Spleen (tissue), 11 donors: ENCODE measurements around the gene NACC1. TPM values are rescaled to one million over a fixed set of nuclear protein-coding genes. Genes with fewer than 3 reads are reported as not detected.
A peak's percentile ranks its signal among the peaks of the same experiment; 100 is the strongest.

Source experiments
- DNase-seq: peaks from one replicate; pipeline ENCODE4 v3.0.0-alpha.2; 2020
- H3K27ac ChIP-seq, 8 donors: fragments of 200-600 bp; sonication (generic) in 7 of 8; 1 replicate in 4 of 8; 2 replicates in 4 of 8; pipeline versions ENCODE4 v1.5.0 to v1.8.0; 2016 to 2021; ENCODE audit warnings: inconsistent platforms in 4 of 8, mild to moderate bottlenecking in 4 of 8, moderate library complexity in 1 of 8
- H3K27me3 ChIP-seq, 7 donors: fragments of 200-600 bp; sonication (generic) in 6 of 7; replicated peaks in 1 of 7; 1 replicate in 4 of 7; 2 replicates in 3 of 7; pipeline versions ENCODE4 v1.5.0 to v1.8.0; 2016 to 2021; ENCODE audit warnings: inconsistent platforms in 3 of 7, mild to moderate bottlenecking in 1 of 7
- H3K36me3 ChIP-seq, 6 donors: fragments of 200-600 bp; sonication (generic) in 5 of 6; 1 replicate in 4 of 6; 2 replicates in 2 of 6; pipeline versions ENCODE4 v1.5.0 to v1.8.0; 2016 to 2021; ENCODE audit warnings: inconsistent platforms in 2 of 6
- H3K4me1 ChIP-seq, 6 donors: fragments of 200-600 bp; sonication (generic) in 5 of 6; 1 replicate in 3 of 6; 2 replicates in 3 of 6; pipeline versions ENCODE4 v1.5.0 to v1.8.0; 2016 to 2021; ENCODE audit warnings: inconsistent platforms in 3 of 6
- H3K4me3 ChIP-seq, 8 donors: fragments of 200-600 bp; sonication (generic) in 7 of 8; 1 replicate in 4 of 8; 2 replicates in 4 of 8; pipeline versions ENCODE4 v1.5.0 to v1.8.0; 2016 to 2021; ENCODE audit warnings: inconsistent platforms in 4 of 8, mild to moderate bottlenecking in 4 of 8, moderate library complexity in 2 of 8
- H3K9me3 ChIP-seq, 8 donors: fragments of 200-600 bp; sonication (generic) in 7 of 8; 1 replicate in 4 of 8; 2 replicates in 4 of 8; pipeline versions ENCODE4 v1.5.0 to v1.8.0; 2016 to 2021; ENCODE audit warnings: inconsistent platforms in 4 of 8
- CTCF ChIP-seq, 11 experiments: fragments of 200-600 bp in 7 of 11; fragments of 450-650 bp in 4 of 11; sonication (generic) in 4 of 11; IDR thresholded peaks in 8 of 11; conservative IDR thresholded peaks in 3 of 11; 1 replicate in 7 of 11; 2 replicates in 4 of 11; pipeline versions ENCODE4 v1.4.0 to v1.8.0; 2016 to 2021; ENCODE audit warnings: antibody characterized with exemption in 11 of 11, inconsistent platforms in 4 of 11, mild to moderate bottlenecking in 1 of 11
- POLR2A ChIP-seq, 3 donors: fragments of 450-650 bp; IDR thresholded peaks; one replicate each; pipeline ENCODE4 v1.5.1; 2017; ENCODE audit warnings: antibody characterized with exemption in 3 of 3, mild to moderate bottlenecking in 1 of 3
- POLR2AphosphoS5 ChIP-seq, 3 donors: sonication (generic); formaldehyde crosslinking; IDR thresholded peaks; one replicate each; pipeline ENCODE4 v1.5.1; 2017; ENCODE audit warnings: antibody characterized with exemption in 3 of 3
- WGBS, 5 donors: extraction: QIAGEN DNeasy Blood & Tissue Kit in 3 of 5; methylation state at CpG; one replicate each; pipeline versions ENCODE4 v1.1.5 to v1.1.7; 2013 to 2018; 5-methylcytosine and 5-hydroxymethylcytosine counted together
- intact Hi-C: fragments of 100-400 bp; cut with DNase I; formaldehyde crosslinking; loops from one replicate; pipeline ENCODE4 v1.15.0; 2023; ENCODE audit warnings: low total_unique reads
- polyA plus RNA-seq, 3 donors: library from polyadenylated mRNA; stranded (reverse); fragments of 200-250 nt; gene quantifications; one replicate each; pipeline ENCODE4 v1.2.1, GENCODE V29; 2013
- total RNA-seq, 7 donors: library from RNA; depleted of rRNA in 3 of 7; stranded (reverse); fragments of >200 nt in 3 of 7; fragmentation: NEBNext Ultra II Directional in 4 of 7; extraction: Animal tissue kit (Norgen Biotek cat#: 25700) in 4 of 7; gene quantifications; one replicate each; pipeline versions ENCODE4 v1.1.0 to v1.2.1, GENCODE V29; 2016 to 2021
- donor health status: healthy with polysubstance abuse.
- donor health status: DM: no; HTN: no; CAD: no; lungs with moderate emphysema.
- donor health status: DM: no; HTN: no; CAD: no.
- donor health status: Bipolar disorder and iron deficiency.
- donor health status: healthy.
- donor health status: DM: no; HTN: no; CAD: no.
- donor health status: DM: yes; HTN: yes; CAD: no.

The NACC1 gene
- total and polyA plus RNA-seq, 10 donors = 5.5 to 47.0 (median 34.3) TPM

GRCh38 chr19:13169769-13170168, 51.7 kb downstream of the NACC1 start:
- Histone ChIP-seq H3K4me1 (peaks cover 57 to 99% (median 87%) of the 10 kb centered on the region in 6 donors), H3K4me3 (no peak overlapping the region), H3K36me3 (no peaks in the 10 kb centered on the region), H3K27ac (peak overlapping the region; percentile 90 to 97 (median 94)), H3K9me3 (no peaks in the 10 kb centered on the region), H3K27me3 (no peaks in the 10 kb centered on the region)
- no peak for DNase-seq
- WGBS, 5 donors = 76 to 93% (median 81%) methylated on average over 5 of the region's 5 CpGs
- TF ChIP-seq CTCF (IDR thresholded peaks at IDR 0.05 in 8 of 11, conservative IDR thresholded peaks at IDR 0.05 in 3 of 11) = no peak
- TF ChIP-seq POLR2AphosphoS5 (IDR thresholded peaks at IDR 0.05) = no peak
- TF ChIP-seq POLR2A (IDR thresholded peaks at IDR 0.05) = no peak
- intact Hi-C loops = no loop called here

- H3K27ac ChIP-seq = peak overlapping the region in 6 of 8 donors; percentile 76 to 97 (median 94)
- peaks cover 45 to 92% (median 75%) of the 10 kb centered on the region in 6 donors for H3K4me1 ChIP-seq
- 94 to 97% (median 95%) methylated on average over 7 of the region's 7 CpGs for WGBS, 5 donors
- no peaks in the 10 kb centered on the region for H3K9me3 ChIP-seq
- no peaks in the 10 kb centered on the region for H3K36me3 ChIP-seq
- intact Hi-C loops = no loop called here
- TF ChIP-seq POLR2AphosphoS5 (IDR thresholded peaks at IDR 0.05) = no peak
- no peak for TF ChIP-seq CTCF (IDR thresholded peaks at IDR 0.05 in 8 of 11, conservative IDR thresholded peaks at IDR 0.05 in 3 of 11)
- TF ChIP-seq POLR2A (IDR thresholded peaks at IDR 0.05) = no peak
- H3K27me3 ChIP-seq = no peaks in the 10 kb centered on the region
- H3K4me3 ChIP-seq = no peak overlapping the region
- DNase-seq = no peak
Measured at GRCh38 chr19:13171146-13171545, 53.1 kb downstream of the NACC1 start.

- H3K9me3 ChIP-seq = no peaks in the 10 kb centered on the region
- H3K4me1 ChIP-seq = peaks cover 33 to 78% (median 61%) of the 10 kb centered on the region in 6 donors
- peak; percentile 91 for DNase-seq
- no peaks in the 10 kb centered on the region for H3K27me3 ChIP-seq
- 29 to 37% (median 36%) methylated on average over 18 of the region's 18 CpGs for WGBS, 5 donors
- intact Hi-C loops = no loop called here
- H3K27ac ChIP-seq = peak overlapping the region; percentile 63 to 97 (median 80)
- H3K4me3 ChIP-seq = peak overlapping the region in 1 of 8 donors; percentile 44
- no peaks in the 10 kb centered on the region for H3K36me3 ChIP-seq
- TF ChIP-seq POLR2AphosphoS5 (IDR thresholded peaks at IDR 0.05) (peak in 2 of 3 donors; percentile 54 to 72), CTCF (IDR thresholded peaks at IDR 0.05 in 8 of 11, conservative IDR thresholded peaks at IDR 0.05 in 3 of 11) (no peak)
Measured at GRCh38 chr19:13172346-13173138, 54.5 kb downstream of the NACC1 start.

GRCh38 chr19:13173139-13173737, 55.2 kb downstream of the NACC1 start:
- intact Hi-C loops = no loop called here
- Histone ChIP-seq H3K27me3 (no peaks in the 10 kb centered on the region), H3K27ac (peak overlapping the region in 7 of 8 donors; percentile 63 to 97 (median 83)), H3K4me3 (no peak overlapping the region), H3K4me1 (peaks cover 27 to 71% (median 55%) of the 10 kb centered on the region in 6 donors), H3K9me3 (no peaks in the 10 kb centered on the region), H3K36me3 (no peaks in the 10 kb centered on the region)
- DNase-seq = no peak
- TF ChIP-seq POLR2AphosphoS5 (IDR thresholded peaks at IDR 0.05) = no peak
- 71 to 85% (median 79%) methylated on average over 12 of the region's 12 CpGs for WGBS, 5 donors
